Measurements from ENCODE around the gene TP63. TPM values are rescaled to one million over a fixed set of nuclear protein-coding genes. Genes with fewer than 3 reads are reported as not detected.

The TP63 gene
- total RNA-seq, 4 donors from 2014 or later = not detected

GRCh38 chr3:189909139-189909538, 277.9 kb downstream of the TP63 start:
- H3K4me1 ChIP-seq = peaks cover 0 to 5% (median 2%) of the 10 kb centered on the region in 4 donors
- WGBS, 2 donors (ENCODE audit: low coverage in 1 of 2) = 90 to 96% methylated on average over 2 to 3 of the region's 3 CpGs
- in situ Hi-C loops (cut with MboI; ENCODE audit: low pct_ligation_motif_present in 1 of 4, low pct_unique_long_range_greater_than_20kb in 1 of 4, low sequenced_read_pairs in 3 of 4) (no loop called here), intact Hi-C loops (cut with DNase I; ENCODE audit: low total_unique reads) (no loop called here)
- H3K4me3 ChIP-seq = no peak overlapping the region
- H3K9me3 ChIP-seq = no peaks in the 10 kb centered on the region
- no peak overlapping the region for H3K27ac ChIP-seq
- H3K36me3 ChIP-seq = no peaks in the 10 kb centered on the region
- no peak for TF ChIP-seq POLR2AphosphoS5 (IDR thresholded peaks at IDR 0.05)
- TF ChIP-seq EP300 (IDR thresholded peaks at IDR 0.05; ENCODE audit: low read depth) = no peak
- TF ChIP-seq POLR2A (IDR thresholded peaks at IDR 0.05) = no peak
- TF ChIP-seq CTCF (IDR thresholded peaks at IDR 0.05) = no peak
- no peaks in the 10 kb centered on the region for H3K27me3 ChIP-seq
- no peak for DNase-seq

GRCh38 chr3:189909573-189909972, 278.4 kb downstream of the TP63 start:
- in situ Hi-C loops (cut with MboI; ENCODE audit: low pct_ligation_motif_present in 1 of 4, low pct_unique_long_range_greater_than_20kb in 1 of 4, low sequenced_read_pairs in 3 of 4) (no loop called here), intact Hi-C loops (cut with DNase I; ENCODE audit: low total_unique reads) (no loop called here)
- Histone ChIP-seq H3K9me3 (no peaks in the 10 kb centered on the region), H3K4me3 (no peak overlapping the region), H3K36me3 (no peaks in the 10 kb centered on the region), H3K4me1 (peaks cover 0 to under 1% (median 0%) of the 10 kb centered on the region in 4 donors), H3K27ac (no peak overlapping the region), H3K27me3 (no peaks in the 10 kb centered on the region)
- no peak for DNase-seq
- TF ChIP-seq EP300 (IDR thresholded peaks at IDR 0.05; ENCODE audit: low read depth) (no peak), POLR2A (IDR thresholded peaks at IDR 0.05) (no peak), CTCF (IDR thresholded peaks at IDR 0.05) (no peak), POLR2AphosphoS5 (IDR thresholded peaks at IDR 0.05) (no peak)
- WGBS, 2 donors (ENCODE audit: low coverage in 1 of 2) = 93 to 94% methylated on average over 2 of the region's 2 CpGs

GRCh38 chr3:189911001-189911400, 279.8 kb downstream of the TP63 start:
- intact Hi-C loops (cut with DNase I; ENCODE audit: low total_unique reads) = no loop called here
- Histone ChIP-seq H3K36me3 (no peaks in the 10 kb centered on the region), H3K27ac (no peak overlapping the region), H3K9me3 (no peaks in the 10 kb centered on the region), H3K4me1 (no peaks in the 10 kb centered on the region), H3K27me3 (no peaks in the 10 kb centered on the region), H3K4me3 (no peak overlapping the region)
- 14 to 42% methylated on average over 1 of the region's 1 CpG for WGBS, 2 donors (ENCODE audit: low coverage in 1 of 2)
- in situ Hi-C loops (cut with MboI; ENCODE audit: low pct_ligation_motif_present in 1 of 4, low pct_unique_long_range_greater_than_20kb in 1 of 4, low sequenced_read_pairs in 3 of 4) = no loop called here
- no peak for TF ChIP-seq POLR2AphosphoS5 (IDR thresholded peaks at IDR 0.05)
- TF ChIP-seq EP300 (IDR thresholded peaks at IDR 0.05; ENCODE audit: low read depth) = no peak
- TF ChIP-seq POLR2A (IDR thresholded peaks at IDR 0.05) = no peak
- no peak for TF ChIP-seq CTCF (IDR thresholded peaks at IDR 0.05)
- no peak for DNase-seq

- Histone ChIP-seq H3K36me3 (no peaks in the 10 kb centered on the region), H3K9me3 (no peaks in the 10 kb centered on the region), H3K4me3 (no peak overlapping the region), H3K27ac (no peak overlapping the region), H3K4me1 (no peaks in the 10 kb centered on the region), H3K27me3 (no peaks in the 10 kb centered on the region)
- DNase-seq = no peak
- WGBS, 2 donors (ENCODE audit: low coverage in 1 of 2) = 67 to 84% methylated on average over 3 of the region's 3 CpGs
- intact Hi-C loops (cut with DNase I; ENCODE audit: low total_unique reads) (no loop called here), in situ Hi-C loops (cut with MboI; ENCODE audit: low pct_ligation_motif_present in 1 of 4, low pct_unique_long_range_greater_than_20kb in 1 of 4, low sequenced_read_pairs in 3 of 4) (no loop called here)
- no peak for TF ChIP-seq CTCF (IDR thresholded peaks at IDR 0.05)
- no peak for TF ChIP-seq POLR2A (IDR thresholded peaks at IDR 0.05)
- no peak for TF ChIP-seq EP300 (IDR thresholded peaks at IDR 0.05; ENCODE audit: low read depth)
- TF ChIP-seq POLR2AphosphoS5 (IDR thresholded peaks at IDR 0.05) = no peak
Observed at GRCh38 chr3:189914799-189915198, 283.6 kb downstream of the TP63 start.
